GM12875 (cell line): ENCODE measurements around the gene PALD1.
A peak's percentile ranks its signal among the peaks of the same experiment; 100 is the strongest.

ENCODE experiments used
- H3K4me3 ChIP-seq: one replicate; pipeline ENCODE4 v1.5.1; 2011; ENCODE audit warnings: low read depth, low read length, control low read depth
- CTCF ChIP-seq: IDR thresholded peaks from 2 replicates; pipeline ENCODE4 v1.5.1; 2011; ENCODE audit warnings: low read depth, mild to moderate bottlenecking, control low read depth, inconsistent platforms, low read length, moderate library complexity, borderline replicate concordance; ENCODE audit not compliant: insufficient read depth

Gene PALD1

GRCh38 chr10:70533189-70533558 is 54.6 kb downstream of the PALD1 start:
- TF ChIP-seq CTCF, result no peak

GRCh38 chr10:70534281-70534680 is 55.7 kb downstream of the PALD1 start:
- no peak overlapping the region for H3K4me3 ChIP-seq
- TF ChIP-seq CTCF, result no peak

More at GRCh38 chr10:70533189-70533558, 54.6 kb downstream of the PALD1 start:
- no peak overlapping the region for H3K4me3 ChIP-seq

- no peak for TF ChIP-seq CTCF
- no peak overlapping the region for H3K4me3 ChIP-seq
Observed at GRCh38 chr10:70535001-70535400, 56.4 kb downstream of the PALD1 start.

- no peak overlapping the region for H3K4me3 ChIP-seq
- TF ChIP-seq CTCF, result no peak
Observed at GRCh38 chr10:70535451-70535850, 56.9 kb downstream of the PALD1 start.

GRCh38 chr10:70536196-70536861 is 57.8 kb downstream of the PALD1 start:
- TF ChIP-seq CTCF, result no peak
- H3K4me3 ChIP-seq, result no peak overlapping the region

GRCh38 chr10:70537398-70538194 is 59.0 kb downstream of the PALD1 start:
- no peak overlapping the region for H3K4me3 ChIP-seq
- TF ChIP-seq CTCF, result peak; percentile 57

- TF ChIP-seq CTCF, result no peak
Observed at GRCh38 chr10:70538195-70538520, 59.6 kb downstream of the PALD1 start.

More at GRCh38 chr10:70538195-70538520, 59.6 kb downstream of the PALD1 start:
- H3K4me3 ChIP-seq, result no peak overlapping the region
